ENCODE data around the gene MKLN1.

DNA sequence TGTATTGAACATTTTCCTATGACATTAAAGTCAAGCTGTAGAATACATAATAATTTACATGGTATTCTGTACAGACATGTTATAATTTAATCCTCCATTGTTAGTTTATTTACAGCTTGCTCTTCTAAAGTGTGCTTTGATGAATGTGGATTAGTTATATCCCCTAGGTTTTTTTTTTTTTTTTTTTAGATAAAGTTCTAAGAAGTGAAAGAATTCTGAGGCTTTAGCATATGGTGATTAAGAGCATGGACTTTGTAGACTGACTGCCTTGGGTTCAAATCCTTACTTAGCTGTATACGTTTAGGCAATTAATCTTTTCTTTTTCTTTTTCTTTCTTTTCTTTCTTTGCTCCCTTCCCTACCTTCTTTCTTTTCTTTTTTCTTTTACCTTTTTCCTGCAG lies 44.9 kb downstream of the MKLN1 start:
- TF ChIP-seq, protein P1, sequence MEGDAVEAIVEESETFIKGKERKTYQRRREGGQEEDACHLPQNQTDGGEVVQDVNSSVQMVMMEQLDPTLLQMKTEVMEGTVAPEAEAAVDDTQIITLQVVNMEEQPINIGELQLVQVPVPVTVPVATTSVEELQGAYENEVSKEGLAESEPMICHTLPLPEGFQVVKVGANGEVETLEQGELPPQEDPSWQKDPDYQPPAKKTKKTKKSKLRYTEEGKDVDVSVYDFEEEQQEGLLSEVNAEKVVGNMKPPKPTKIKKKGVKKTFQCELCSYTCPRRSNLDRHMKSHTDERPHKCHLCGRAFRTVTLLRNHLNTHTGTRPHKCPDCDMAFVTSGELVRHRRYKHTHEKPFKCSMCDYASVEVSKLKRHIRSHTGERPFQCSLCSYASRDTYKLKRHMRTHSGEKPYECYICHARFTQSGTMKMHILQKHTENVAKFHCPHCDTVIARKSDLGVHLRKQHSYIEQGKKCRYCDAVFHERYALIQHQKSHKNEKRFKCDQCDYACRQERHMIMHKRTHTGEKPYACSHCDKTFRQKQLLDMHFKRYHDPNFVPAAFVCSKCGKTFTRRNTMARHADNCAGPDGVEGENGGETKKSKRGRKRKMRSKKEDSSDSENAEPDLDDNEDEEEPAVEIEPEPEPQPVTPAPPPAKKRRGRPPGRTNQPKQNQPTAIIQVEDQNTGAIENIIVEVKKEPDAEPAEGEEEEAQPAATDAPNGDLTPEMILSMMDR (IDR thresholded peaks at IDR 0.05), result no peak
- TF ChIP-seq POLR2AphosphoS5 (IDR thresholded peaks at IDR 0.05; ENCODE audit: insufficient read depth in 1 of 2, low read depth in 1 of 2) (no peak), POLR2A (IDR thresholded peaks at IDR 0.05) (no peak)
